WERI-Rb-1 (cell line): ENCODE results near the gene LILRA5.
"Not testable (repeated sequence)": the region's sequence is repeated elsewhere in the genome, so short reads cannot be mapped to it uniquely, and the experiment has no call there.

Experiments used
- DNase-seq: peaks from one replicate; pipeline ENCODE4 v3.0.0-alpha.2; 2020
- H3K27ac ChIP-seq: fragments of 250-450 bp; sonication (Bioruptor Pico); 2 replicates; pipeline ENCODE4 v1.5.1; 2020; ENCODE audit warnings: mild to moderate bottlenecking, moderate library complexity
- H3K27me3 ChIP-seq: fragments of 250-450 bp; sonication (Bioruptor Pico); 2 replicates; pipeline ENCODE4 v1.5.1; 2021; ENCODE audit warnings: mild to moderate bottlenecking, low read depth, moderate library complexity; ENCODE audit not compliant: insufficient read depth, severe bottlenecking
- H3K36me3 ChIP-seq: fragments of 250-450 bp; sonication (Bioruptor Pico); 2 replicates; pipeline ENCODE4 v1.5.1; 2020; ENCODE audit warnings: mild to moderate bottlenecking, moderate library complexity
- H3K4me3 ChIP-seq: 2 replicates; pipeline ENCODE4 v1.5.1; 2011; ENCODE audit warnings: low read depth, mild to moderate bottlenecking, control low read depth, low read length
- H3K9me3 ChIP-seq: fragments of 250-450 bp; sonication (Bioruptor Pico); 2 replicates; pipeline ENCODE4 v1.5.1; 2021; ENCODE audit warnings: mild to moderate bottlenecking, moderate library complexity; ENCODE audit not compliant: severe bottlenecking
- TF ChIP-seq, protein P1 (sequence below): IDR thresholded peaks from 2 replicates; pipeline ENCODE4 v1.5.1; 2011; ENCODE audit warnings: low read depth, mild to moderate bottlenecking, control low read depth, inconsistent platforms, low read length

LILRA5 gene

DNA sequence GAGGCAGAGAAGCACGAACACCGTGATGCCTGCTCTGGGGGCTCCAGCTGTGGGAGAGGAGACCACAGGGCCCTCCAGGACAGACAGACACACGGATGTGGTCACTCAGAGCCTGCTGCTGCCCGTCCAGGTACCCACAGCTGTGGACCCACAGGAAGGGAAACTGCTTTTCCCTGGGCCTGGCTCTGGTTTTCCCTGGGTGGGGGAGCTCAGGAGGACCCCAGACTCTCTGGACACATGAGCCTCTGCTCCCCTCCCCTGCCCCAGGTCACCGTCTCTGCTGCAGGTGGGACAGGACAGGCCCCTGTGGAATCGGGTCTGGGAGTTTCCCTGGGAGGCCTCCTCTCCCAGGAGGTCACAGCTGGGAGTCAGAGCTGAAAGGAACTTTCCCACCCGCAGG is 18.7 kb upstream of the LILRA5 start:
- H3K4me3 ChIP-seq: no peak overlapping the region
- no peaks in the 10 kb centered on the region for H3K9me3 ChIP-seq
- H3K27ac ChIP-seq: no peak overlapping the region
- peaks cover 91% of the 10 kb centered on the region for H3K27me3 ChIP-seq
- TF ChIP-seq, protein P1, sequence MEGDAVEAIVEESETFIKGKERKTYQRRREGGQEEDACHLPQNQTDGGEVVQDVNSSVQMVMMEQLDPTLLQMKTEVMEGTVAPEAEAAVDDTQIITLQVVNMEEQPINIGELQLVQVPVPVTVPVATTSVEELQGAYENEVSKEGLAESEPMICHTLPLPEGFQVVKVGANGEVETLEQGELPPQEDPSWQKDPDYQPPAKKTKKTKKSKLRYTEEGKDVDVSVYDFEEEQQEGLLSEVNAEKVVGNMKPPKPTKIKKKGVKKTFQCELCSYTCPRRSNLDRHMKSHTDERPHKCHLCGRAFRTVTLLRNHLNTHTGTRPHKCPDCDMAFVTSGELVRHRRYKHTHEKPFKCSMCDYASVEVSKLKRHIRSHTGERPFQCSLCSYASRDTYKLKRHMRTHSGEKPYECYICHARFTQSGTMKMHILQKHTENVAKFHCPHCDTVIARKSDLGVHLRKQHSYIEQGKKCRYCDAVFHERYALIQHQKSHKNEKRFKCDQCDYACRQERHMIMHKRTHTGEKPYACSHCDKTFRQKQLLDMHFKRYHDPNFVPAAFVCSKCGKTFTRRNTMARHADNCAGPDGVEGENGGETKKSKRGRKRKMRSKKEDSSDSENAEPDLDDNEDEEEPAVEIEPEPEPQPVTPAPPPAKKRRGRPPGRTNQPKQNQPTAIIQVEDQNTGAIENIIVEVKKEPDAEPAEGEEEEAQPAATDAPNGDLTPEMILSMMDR: no peak
- no peak for DNase-seq
- H3K36me3 ChIP-seq: no peaks in the 10 kb centered on the region

- no peak for DNase-seq
- no peak overlapping the region for H3K27ac ChIP-seq
- H3K27me3 ChIP-seq: peaks cover 88% of the 10 kb centered on the region
These were observed 16.7 kb upstream of the LILRA5 start for GRCh38 chr19:54329476-54330165.

DNA sequence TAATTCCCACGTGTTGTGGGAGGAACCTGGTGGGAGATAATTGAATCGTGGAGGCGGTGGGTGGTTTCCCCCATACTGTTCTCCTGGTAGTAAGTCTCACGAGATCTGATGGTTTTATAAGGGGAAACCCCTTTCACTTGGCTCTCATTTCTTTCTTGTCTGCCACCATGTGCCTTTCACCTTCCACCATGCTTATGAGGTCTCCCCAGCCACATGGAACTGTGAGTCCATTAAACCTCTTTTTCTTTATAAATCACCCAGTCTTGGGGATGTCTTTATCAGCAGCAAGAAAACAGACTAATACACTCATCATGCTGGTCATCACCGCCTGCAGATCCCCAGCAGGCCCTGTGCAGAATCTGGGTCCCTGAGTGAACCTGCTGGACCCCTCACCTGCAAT is 15.8 kb upstream of the LILRA5 start:
- H3K36me3 ChIP-seq, DNase-seq, H3K4me3 ChIP-seq, H3K9me3 ChIP-seq, H3K27ac ChIP-seq: not testable (repeated sequence)
- peaks cover 88% of the 10 kb centered on the region for H3K27me3 ChIP-seq

More at GRCh38 chr19:54329476-54330165, 16.7 kb upstream of the LILRA5 start:
- H3K36me3 ChIP-seq: no peaks in the 10 kb centered on the region
- H3K4me3 ChIP-seq: no peak overlapping the region
- no peaks in the 10 kb centered on the region for H3K9me3 ChIP-seq
- TF ChIP-seq, protein P1: no peak

- Histone ChIP-seq H3K4me3 (no peak overlapping the region), H3K27me3 (peaks cover 77% of the 10 kb centered on the region), H3K9me3 (peaks cover 6% of the 10 kb centered on the region), H3K36me3 (no peaks in the 10 kb centered on the region), H3K27ac (no peak overlapping the region)
- TF ChIP-seq, protein P1: no peak
- DNase-seq: no peak
These were observed 12.7 kb upstream of the LILRA5 start for GRCh38 chr19:54325631-54326030.

GRCh38 chr19:54325194-54325621 is 12.2 kb upstream of the LILRA5 start:
- Histone ChIP-seq H3K36me3 (no peaks in the 10 kb centered on the region), H3K27me3 (peaks cover 79% of the 10 kb centered on the region), H3K27ac (no peak overlapping the region), H3K9me3 (peaks cover 6% of the 10 kb centered on the region), H3K4me3 (no peak overlapping the region)
- TF ChIP-seq, protein P1: peak; percentile 70
- no peak for DNase-seq

DNA sequence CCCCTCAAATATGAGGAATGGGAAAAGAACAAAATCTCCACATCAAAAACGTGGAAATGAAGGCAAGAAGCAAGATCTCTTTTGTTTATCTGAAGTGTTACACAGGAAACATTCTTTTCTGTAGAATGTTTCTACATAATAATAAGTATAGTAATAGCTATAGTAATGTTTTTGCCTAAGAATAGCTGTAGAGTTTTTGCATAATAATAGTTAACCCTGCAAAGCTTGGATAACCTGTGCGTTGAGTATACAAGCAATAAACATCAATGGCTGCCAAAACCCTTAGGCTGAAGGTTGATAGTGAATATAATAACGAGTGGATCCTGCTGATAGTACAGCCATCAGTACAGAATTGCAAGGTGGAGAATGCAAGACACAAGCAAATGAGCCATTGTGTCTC is 11.1 kb upstream of the LILRA5 start:
- TF ChIP-seq, protein P1: no peak
- Histone ChIP-seq H3K36me3 (no peaks in the 10 kb centered on the region), H3K4me3 (no peak overlapping the region), H3K27ac (no peak overlapping the region), H3K9me3 (peaks cover 6% of the 10 kb centered on the region), H3K27me3 (peaks cover 77% of the 10 kb centered on the region)
- no peak for DNase-seq

GRCh38 chr19:54322934-54323333 is 10.0 kb upstream of the LILRA5 start:
- H3K4me3 ChIP-seq, H3K36me3 ChIP-seq, H3K9me3 ChIP-seq, H3K27ac ChIP-seq: not testable (repeated sequence)
- DNase-seq: peak; percentile 20
- peaks cover 76% of the 10 kb centered on the region for H3K27me3 ChIP-seq

DNA sequence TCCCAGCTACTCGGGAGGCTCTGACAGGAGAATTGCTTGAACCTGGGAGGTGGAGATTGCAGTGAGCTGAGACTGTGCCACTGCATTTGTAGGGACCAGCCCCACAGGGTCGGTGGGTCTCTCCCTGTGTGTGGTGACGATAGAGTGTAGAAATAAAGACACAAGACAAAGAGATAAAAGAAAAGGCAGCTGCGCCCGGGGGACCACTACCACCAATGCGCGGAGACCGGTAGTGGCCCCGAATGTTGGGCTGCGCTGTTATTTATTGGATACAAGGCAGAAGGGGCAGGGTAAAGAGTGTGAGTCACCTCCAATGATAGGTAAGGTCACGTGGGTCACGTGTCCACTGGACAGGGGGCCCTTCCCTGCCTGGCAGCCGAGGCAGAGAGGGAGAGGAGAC is 9.3 kb upstream of the LILRA5 start:
- not testable (repeated sequence) for DNase-seq, H3K9me3 ChIP-seq, H3K4me3 ChIP-seq, H3K27ac ChIP-seq, H3K36me3 ChIP-seq
- H3K27me3 ChIP-seq: peaks cover 76% of the 10 kb centered on the region
